Stimulated activated CD8-positive, alpha-beta memory T cell treated with anti-CD3 and anti-CD28 coated beads, Interleukin-4, amount 100 ng/mL, for 1 hour (primary cell): Measurements from ENCODE around the gene CISD3.

ENCODE experiments used
- DNase-seq, 2 donors: peaks; one replicate each; pipeline ENCODE4 v3.0.0-alpha.2; 2020; ENCODE audit warnings: low read depth in 2 of 2, low spot score in 1 of 2

CISD3 gene

GRCh38 chr17:38727736-38728135 lies 2.4 kb upstream of the CISD3 start:
- no peak for DNase-seq

- DNase-seq: peak; percentile 50 to 52
Observed at GRCh38 chr17:38728290-38728831, 1.8 kb upstream of the CISD3 start.

GRCh38 chr17:38729368-38729885 lies 714 bp upstream of the CISD3 start:
- no peak for DNase-seq

GRCh38 chr17:38730526-38731379 lies 612 bp downstream of the CISD3 start:
- no peak for DNase-seq

GRCh38 chr17:38731526-38732294 lies 1.6 kb downstream of the CISD3 start:
- no peak for DNase-seq

- DNase-seq: no peak
Observed at GRCh38 chr17:38732376-38733281, 2.5 kb downstream of the CISD3 start.

DNA sequence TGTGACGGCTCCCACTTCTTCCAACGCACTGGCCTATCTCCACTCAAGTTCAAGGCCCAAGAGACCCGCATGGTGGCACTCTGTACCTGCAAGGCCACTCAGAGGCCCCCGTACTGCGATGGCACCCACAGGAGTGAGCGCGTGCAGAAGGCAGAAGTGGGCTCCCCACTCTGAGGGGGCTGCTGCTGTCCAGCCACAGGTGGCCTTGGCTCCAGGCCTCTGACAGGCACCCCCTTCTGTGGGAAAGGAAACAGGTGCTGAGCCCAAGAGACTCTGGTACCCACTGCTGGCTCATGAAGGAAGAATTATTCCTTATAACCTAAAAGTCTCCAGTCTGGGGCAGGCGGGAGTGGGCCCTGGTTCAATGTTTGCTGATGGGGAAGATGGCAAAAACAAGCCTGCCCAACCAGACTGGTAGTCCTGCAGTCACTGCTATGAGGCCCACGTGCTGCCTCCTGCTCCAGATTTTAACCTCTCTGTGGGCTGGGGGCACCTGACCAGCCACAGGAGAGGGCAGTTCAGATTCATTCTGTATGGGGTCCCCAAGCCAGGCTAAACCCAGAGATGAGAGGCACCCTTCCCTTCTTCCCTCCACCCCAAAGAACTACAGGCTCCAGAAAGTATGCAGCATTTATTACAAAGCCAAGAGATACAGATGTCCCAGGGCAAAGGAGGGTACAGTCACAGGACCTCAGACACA lies 3.3 kb downstream of the CISD3 start:
- DNase-seq: no peak

DNA sequence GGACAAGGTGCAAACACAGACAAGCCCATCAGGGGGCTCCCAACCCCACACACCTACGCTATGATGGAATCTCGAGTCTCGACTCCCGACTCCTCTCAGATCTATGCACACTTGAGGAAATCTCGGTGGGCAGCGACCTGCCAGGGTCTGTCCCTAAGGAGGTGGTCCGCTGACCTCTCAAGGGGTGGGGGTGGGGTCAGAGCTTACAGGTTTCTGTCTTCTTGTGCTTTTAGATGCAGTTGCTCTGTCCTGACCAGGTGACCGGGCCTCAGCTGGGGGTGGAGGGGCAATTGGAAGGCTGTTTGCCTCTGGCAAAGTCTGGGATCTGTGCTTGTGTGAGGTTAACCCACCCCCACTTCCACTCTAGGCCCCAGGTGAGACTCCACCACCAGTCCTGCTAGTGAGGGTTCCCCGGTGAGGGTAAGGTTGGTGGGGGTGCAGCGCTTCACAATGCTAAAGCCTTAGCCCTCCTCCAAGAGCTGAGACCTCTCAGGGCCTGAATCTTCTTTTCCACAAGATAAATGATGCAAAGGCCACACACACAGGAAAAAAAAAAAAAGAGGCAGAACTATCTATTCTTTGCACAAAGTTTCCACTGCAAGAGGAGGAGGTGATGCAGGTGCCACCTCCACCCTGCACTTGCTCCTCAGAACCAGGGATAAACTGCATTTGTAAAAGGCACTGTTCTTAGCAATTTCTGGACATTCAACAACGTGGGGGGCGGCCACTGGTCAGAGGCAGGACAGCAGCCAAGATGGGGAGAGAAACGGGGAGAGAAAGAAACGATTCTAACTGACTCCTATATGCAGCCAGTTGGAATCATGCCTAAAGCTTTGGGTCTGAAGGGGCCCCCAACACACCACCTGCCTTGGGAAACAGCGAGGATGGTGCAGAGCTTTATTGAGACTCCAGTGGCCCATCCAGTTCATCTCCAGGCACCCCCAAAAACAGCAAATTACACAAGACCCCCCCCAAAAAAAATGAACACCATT lies 4.1 kb downstream of the CISD3 start:
- no peak for DNase-seq

DNA sequence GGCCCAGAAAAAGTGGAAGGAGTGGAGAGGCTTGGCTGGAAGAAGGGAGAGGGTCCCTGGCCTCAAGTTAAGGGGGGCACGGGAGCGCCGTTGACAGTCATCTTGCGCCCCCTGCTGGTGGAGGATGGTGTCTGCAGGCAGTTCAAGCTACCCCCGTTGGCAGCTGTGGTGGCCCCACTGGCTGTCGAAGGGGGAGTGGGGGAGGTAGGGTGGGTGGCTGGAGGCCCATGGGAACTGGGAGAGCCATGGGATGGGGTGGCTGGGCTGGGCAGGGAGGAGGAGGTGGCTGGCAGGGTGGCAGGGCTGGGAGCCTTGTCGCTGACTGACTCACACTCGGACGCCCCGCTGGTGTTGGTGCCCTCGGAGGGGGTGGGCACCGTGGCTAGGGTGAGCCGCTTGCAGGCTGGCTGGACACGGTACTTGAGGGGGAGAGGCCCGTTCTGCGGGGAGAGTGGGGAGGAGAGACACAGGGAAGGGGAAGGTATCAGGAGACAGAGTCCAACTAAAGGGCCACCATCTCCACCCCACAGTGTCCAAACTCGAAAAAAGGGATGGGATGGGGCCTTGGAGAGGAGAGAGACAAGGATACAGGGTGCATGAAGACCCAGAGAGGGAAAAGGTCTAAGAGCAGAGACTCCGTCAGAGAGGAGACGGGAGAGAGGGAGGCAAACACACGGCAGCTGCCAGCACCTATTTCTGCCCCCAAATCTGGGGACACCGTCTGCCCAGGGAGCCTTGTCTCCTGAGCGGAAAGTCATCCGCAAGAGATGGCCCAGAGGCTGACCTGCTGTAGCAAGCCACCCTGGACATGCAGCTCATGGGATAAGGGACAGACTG lies 5.2 kb downstream of the CISD3 start:
- DNase-seq: peak; percentile 59 to 66

DNA sequence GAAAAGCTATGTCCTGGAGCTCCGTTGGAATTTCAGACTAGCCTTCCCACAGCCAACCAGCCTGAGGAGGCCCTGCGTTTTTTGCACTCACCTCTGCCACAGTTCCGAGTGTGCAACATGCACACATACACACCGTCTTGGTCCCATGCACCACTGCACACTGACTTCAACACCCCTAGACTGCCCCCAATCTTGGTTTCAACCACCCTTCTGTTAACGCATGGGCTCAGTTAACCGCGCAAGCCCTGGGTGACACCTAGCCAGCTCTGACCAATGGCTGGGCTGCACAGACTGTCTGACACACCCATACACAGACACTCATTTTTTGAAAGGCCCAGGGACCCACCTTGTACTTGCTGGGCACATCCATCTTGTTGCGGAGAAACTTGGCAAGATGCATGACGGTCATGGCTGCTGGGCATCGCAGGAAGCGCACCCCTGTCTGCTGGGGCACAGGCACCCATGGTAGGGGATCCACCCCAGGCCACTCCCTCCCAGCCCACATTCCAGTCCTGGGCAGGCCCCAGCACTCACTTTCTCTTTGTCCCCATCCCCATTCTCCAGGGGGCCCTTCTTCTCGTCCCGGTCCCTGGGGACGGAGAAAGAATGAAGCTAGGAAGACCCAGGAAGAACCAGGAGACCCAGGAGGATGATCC lies 8.0 kb downstream of the CISD3 start:
- no peak for DNase-seq

DNA sequence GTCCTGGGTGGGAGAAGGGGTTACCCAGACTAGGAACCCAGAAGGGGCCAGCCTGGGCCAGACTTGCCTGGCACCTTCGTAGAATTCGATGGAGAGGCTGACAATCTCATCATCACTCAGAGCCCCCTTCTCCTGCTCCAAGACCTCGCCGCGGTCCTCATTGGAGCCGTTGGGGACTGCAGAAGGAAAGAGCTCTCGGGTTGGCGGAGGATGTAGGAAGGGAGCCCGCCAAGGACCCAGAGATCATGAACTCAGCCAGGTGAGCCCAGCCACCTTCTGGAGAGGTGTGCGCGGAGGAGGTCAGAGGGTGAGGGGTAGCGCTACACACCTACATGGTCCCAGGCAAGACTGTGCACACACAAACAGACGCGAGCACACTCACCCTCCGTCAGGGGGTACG lies 8.5 kb downstream of the CISD3 start:
- DNase-seq: no peak

GRCh38 chr17:38739305-38739704 lies 9.2 kb downstream of the CISD3 start:
- DNase-seq: no peak

DNA sequence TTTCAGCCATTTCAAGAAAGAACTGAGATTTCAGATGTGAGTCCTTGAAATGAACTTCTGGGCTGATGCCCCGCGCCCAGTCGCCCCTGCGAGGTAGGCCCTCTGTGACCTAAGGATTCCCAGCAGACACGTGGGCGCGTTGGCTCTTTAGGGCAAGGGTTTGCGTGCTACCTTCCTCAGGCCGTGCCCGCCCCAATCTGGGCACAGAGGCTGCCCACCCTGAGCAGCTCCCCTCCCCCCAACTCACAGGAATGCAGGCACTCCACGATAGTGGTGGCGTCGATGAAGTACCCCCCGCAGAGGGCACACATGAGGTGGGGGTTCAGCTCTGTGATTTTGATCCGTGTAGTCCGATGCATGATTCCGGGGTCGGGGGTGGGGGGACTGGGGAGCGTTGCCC lies 9.9 kb downstream of the CISD3 start:
- no peak for DNase-seq

DNA sequence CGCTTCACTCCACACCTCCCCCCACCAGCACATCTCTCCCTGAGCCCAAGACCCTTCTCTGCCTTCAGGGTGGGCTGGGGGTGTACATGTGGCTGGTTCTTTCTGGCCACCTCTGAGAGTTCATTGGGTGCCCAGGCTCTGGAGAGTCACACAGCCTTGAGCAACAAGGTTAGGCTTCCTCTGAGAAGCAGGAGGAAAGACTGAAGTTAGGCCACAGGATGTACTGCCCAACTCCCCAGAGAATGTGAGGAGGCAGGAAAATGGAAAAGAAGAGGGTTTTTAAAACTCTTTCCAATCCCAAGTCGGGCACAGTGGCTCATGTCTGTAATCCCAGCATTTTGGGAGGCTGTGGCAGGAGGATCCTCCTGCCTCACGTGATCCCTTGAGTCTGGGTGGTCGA lies 10.7 kb downstream of the CISD3 start:
- no peak for DNase-seq

DNA sequence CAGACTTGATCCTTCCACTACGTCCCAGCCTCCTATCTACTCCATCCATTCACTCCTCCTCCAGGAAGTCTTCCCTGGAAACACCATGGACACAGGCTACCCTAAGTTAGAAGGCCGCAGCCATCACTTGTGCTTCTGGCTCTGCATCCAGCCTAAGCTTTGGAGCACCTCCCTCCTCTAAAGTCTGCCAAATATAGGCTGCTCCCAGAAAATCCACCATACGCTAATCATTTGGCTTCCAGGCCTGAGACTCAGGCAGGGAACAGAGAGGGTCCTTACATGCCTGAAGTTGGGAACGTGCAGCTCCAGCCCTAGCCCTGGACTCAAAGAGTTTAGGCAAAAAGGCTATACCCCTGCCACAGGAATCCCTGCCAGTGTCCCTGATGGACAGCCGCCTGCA lies 11.3 kb downstream of the CISD3 start:
- DNase-seq: no peak

DNA sequence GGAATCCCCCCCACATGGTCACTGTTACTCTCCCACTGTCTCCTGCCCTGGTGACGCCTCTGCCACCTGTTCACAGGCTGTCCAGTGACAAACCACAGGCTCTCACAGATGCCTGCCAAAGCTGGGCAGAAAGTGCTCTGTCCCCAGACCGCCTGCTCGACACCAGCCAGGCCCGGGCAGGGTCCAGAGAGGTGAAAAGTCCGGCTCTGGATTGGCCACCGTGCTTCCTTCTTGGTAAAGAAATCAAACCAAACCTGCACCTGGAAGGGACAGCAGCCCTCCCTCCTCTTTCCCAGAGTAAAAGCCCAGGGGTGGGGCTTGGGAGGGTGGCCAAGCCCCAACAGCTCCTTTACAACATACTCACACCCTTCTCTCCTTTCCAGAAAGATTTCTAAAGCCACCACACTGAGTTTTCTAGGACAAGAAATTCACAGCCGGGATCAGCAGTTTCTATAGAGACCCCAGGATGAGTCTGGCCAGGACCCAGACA lies 11.8 kb downstream of the CISD3 start:
- no peak for DNase-seq
